Ovary (tissue), 9 donors: ENCODE results near the gene MICAL2. TPM values are rescaled to one million over a fixed set of nuclear protein-coding genes. Genes with fewer than 3 reads are reported as not detected.

Source experiments
- DNase-seq, 5 donors: peaks; one replicate each; pipeline ENCODE4 v3.0.0-alpha.2; 2019 to 2020
- H3K27ac ChIP-seq, 2 donors: fragments of 200-600 bp; one replicate each; pipeline versions ENCODE4 v1.5.1 to v1.8.0; 2019 to 2022
- H3K27me3 ChIP-seq: fragments of 200-600 bp; one replicate; pipeline ENCODE4 v1.8.0; 2022
- H3K36me3 ChIP-seq: fragments of 200-600 bp; sonication (generic); one replicate; pipeline ENCODE4 v1.5.1; 2019
- H3K4me1 ChIP-seq: one replicate; pipeline ENCODE4 v1.8.1; 2013; ENCODE audit warnings: mild to moderate bottlenecking, moderate library complexity; ENCODE audit not compliant: insufficient read depth
- H3K4me3 ChIP-seq: fragments of 200-600 bp; sonication (generic); one replicate; pipeline ENCODE4 v1.5.1; 2017
- H3K9me3 ChIP-seq, 2 donors: fragments of 200-600 bp in 1 of 2; sonication (generic) in 1 of 2; one replicate each; pipeline versions ENCODE4 v1.5.1 to v1.8.1; 2013 to 2019; ENCODE audit warnings: mild to moderate bottlenecking in 1 of 2, moderate library complexity in 1 of 2
- EP300 ChIP-seq: sonication (generic); formaldehyde crosslinking; IDR thresholded peaks from one replicate; pipeline ENCODE4 v1.6.1; 2017; ENCODE audit warnings: antibody characterized with exemption
- POLR2A ChIP-seq: fragments of 450-650 bp; IDR thresholded peaks from one replicate; pipeline ENCODE4 v1.6.1; 2017; ENCODE audit warnings: antibody characterized with exemption, mild to moderate bottlenecking, moderate library complexity
- WGBS, 3 donors: extraction: QIAGEN DNeasy Blood & Tissue Kit in 1 of 3; methylation state at CpG; one replicate each; pipeline versions ENCODE4 v1.1.5 to v1.1.7; 2013 to 2017; 5-methylcytosine and 5-hydroxymethylcytosine counted together
- intact Hi-C, 4 donors: fragments of 100-400 bp; cut with DNase I; formaldehyde crosslinking; loops; one replicate each; pipeline versions ENCODE4 v1.11.0 to v1.15.1; 2022 to 2023
- polyA plus RNA-seq, 2 donors: library from polyadenylated mRNA; stranded (reverse); fragments of 200-250 nt in 1 of 2; fragments of 350-450 nt in 1 of 2; fragmentation: Illumina TruSeq in 1 of 2; extraction: RNeasy Lipid Tissue Mini Kit (QIAGEN cat#74804) in 1 of 2; gene quantifications; one replicate each; pipeline ENCODE4 v1.2.3, GENCODE V29; 2013 to 2014
- total RNA-seq, 7 donors: library from RNA; depleted of rRNA in 2 of 7; stranded (reverse); fragments of >200 nt in 2 of 7; fragmentation: NEBNext Ultra II Directional in 3 of 7; extraction: Animal tissue kit (Norgen Biotek cat#: 25700) in 3 of 7; gene quantifications; one replicate each; pipeline versions ENCODE4 v1.1.0 to v1.2.4, GENCODE V29; 2016 to 2023
- TF ChIP-seq, protein P1 (sequence below), 3 donors: fragments of 450-650 bp in 2 of 3; fragments of 200-600 bp in 1 of 3; IDR thresholded peaks; one replicate each; pipeline versions ENCODE4 v1.5.1 to v1.8.0; 2016 to 2022; ENCODE audit warnings: antibody characterized with exemption in 3 of 3, mild to moderate bottlenecking in 1 of 3
- donor health status: DM: no; HTN: no; CAD: no; lungs with moderate emphysema.
- donor health status: DM: no; HTN: no; CAD: no.
- donor health status: Bipolar disorder and iron deficiency.
- donor health status: DM: yes; HTN: yes; CAD: no.
- donor health status: DM: no; HTN: no; CAD: no.
- donor health status: DM: yes; HTN: yes; CAD: no.

MICAL2 gene
- total and polyA plus RNA-seq, 9 donors = 10.7 to 73.6 (median 32.5) TPM

DNA sequence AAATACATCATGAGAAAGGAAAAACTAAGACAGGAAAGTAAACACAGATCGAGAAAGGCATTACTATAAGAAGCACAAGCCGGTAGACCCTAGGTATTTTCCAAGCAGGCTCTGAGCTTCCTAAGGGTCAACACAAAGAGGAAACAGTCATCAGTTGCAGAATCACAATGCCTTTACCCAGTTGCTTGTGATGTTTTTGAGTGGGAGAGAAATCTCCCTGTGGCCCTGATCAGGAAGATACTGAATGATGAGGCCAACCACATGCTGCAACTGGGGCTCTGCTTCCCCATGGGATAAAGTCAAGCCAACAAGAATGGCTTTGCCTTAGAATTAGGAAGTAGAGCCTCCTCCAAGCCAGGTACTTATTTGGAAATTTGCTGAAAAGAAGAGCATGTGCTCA, 132.6 kb downstream of the MICAL2 start:
- Histone ChIP-seq H3K27ac (no peak overlapping the region), H3K27me3 (no peaks in the 10 kb centered on the region), H3K4me3 (no peak overlapping the region), H3K36me3 (no peaks in the 10 kb centered on the region), H3K4me1 (no peaks in the 10 kb centered on the region), H3K9me3 (no peaks in the 10 kb centered on the region)
- intact Hi-C loops = loop anchor here in 1 of 4 donors (10.0 kb wide), 1 partner anchor 188 kb away; no protein-coding TSS in a partner anchor
- 90 to 94% (median 91%) methylated on average over 2 of the region's 2 CpGs for WGBS, 3 donors
- TF ChIP-seq, protein P1, sequence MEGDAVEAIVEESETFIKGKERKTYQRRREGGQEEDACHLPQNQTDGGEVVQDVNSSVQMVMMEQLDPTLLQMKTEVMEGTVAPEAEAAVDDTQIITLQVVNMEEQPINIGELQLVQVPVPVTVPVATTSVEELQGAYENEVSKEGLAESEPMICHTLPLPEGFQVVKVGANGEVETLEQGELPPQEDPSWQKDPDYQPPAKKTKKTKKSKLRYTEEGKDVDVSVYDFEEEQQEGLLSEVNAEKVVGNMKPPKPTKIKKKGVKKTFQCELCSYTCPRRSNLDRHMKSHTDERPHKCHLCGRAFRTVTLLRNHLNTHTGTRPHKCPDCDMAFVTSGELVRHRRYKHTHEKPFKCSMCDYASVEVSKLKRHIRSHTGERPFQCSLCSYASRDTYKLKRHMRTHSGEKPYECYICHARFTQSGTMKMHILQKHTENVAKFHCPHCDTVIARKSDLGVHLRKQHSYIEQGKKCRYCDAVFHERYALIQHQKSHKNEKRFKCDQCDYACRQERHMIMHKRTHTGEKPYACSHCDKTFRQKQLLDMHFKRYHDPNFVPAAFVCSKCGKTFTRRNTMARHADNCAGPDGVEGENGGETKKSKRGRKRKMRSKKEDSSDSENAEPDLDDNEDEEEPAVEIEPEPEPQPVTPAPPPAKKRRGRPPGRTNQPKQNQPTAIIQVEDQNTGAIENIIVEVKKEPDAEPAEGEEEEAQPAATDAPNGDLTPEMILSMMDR (IDR thresholded peaks at IDR 0.05) = no peak
- TF ChIP-seq POLR2A (no peak), EP300 (no peak)
- no peak for DNase-seq

DNA sequence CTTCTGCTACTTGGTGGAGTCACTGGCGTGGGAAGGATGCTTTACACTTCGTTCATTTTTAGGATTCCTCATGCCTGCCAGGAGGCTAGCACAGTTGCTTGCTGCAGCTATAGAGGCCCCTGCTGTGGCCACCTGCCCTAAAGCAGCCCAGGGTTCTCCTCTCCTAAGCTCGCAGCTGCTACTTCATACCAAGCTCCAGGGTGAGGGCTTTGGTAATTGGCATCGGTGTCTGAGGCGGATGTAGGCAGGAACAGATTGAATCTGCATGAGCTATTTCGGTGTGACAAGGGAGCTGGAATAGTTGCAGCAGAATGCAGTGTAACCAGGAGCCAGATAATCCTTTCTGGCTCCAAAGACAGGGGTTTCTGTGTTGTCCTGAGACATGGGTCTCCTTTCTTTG, 133.1 kb downstream of the MICAL2 start:
- Histone ChIP-seq H3K27ac (no peak overlapping the region), H3K4me3 (no peak overlapping the region), H3K27me3 (no peaks in the 10 kb centered on the region), H3K4me1 (no peaks in the 10 kb centered on the region), H3K9me3 (no peaks in the 10 kb centered on the region), H3K36me3 (no peaks in the 10 kb centered on the region)
- DNase-seq = no peak
- intact Hi-C loops = loop anchor here in 1 of 4 donors (10.0 kb wide), 1 partner anchor 189 kb away; no protein-coding TSS in a partner anchor
- 76 to 86% (median 85%) methylated on average over 6 of the region's 6 CpGs for WGBS, 3 donors
- TF ChIP-seq, protein P1 (IDR thresholded peaks at IDR 0.05) = no peak
- TF ChIP-seq EP300 (no peak), POLR2A (no peak)

DNA sequence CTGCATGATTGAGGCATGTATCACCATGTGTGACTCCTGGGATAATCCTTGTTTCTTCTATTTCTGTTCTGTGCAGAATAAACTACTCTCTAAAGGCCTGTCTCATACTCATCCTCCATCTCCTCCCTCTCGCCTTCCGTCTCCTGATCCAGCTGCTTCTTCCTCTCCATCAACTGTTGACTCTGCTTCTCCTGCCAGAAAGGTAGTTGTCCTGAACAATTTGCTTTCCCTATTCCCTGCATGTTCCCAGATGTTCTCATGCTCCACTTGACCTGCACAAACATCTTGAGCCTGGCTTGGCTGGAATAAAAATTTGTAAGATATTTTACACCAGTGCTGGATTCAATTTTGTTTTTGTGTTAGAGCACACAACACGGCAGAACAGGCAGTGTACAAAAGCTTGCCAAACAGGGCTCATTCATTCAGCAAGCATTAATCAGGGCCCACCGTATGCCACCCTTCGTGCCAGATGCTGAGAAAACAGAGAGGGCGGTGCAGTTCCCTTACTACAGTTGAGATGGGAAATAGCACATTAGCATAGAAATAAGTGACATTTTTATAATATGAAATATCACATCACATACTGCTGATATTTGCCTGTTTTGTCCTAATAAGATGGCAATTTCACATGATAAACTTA, 133.6 kb downstream of the MICAL2 start:
- H3K27ac ChIP-seq = no peak overlapping the region
- DNase-seq = no peak

DNA sequence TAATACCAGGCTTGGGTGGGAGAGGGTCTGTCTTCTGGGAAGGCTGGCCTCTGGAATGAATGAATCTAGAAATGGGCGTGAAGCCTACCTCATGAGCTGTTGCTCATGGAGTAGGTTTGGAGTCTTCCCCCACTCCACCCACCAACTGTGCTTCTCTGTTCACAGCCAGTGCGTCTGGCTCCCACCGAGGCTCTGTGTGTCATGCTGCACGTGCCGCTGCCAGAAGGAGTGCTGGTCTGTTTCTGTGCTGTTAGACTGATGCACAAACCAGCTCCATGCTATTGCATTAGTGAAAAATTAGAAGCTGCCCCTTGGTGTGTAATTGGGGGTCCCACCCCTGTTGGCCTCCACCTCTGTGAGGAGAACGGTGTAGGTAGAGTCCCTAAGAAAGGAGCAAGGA, 134.7 kb downstream of the MICAL2 start:
- no peaks in the 10 kb centered on the region for H3K27me3 ChIP-seq
- TF ChIP-seq, protein P1 (IDR thresholded peaks at IDR 0.05) = no peak
- TF ChIP-seq POLR2A (no peak), EP300 (no peak)
- H3K36me3 ChIP-seq = no peaks in the 10 kb centered on the region
- intact Hi-C loops = loop anchor here in 1 of 4 donors (10.0 kb wide), 1 partner anchor 190 kb away; no protein-coding TSS in a partner anchor
- no peaks in the 10 kb centered on the region for H3K9me3 ChIP-seq
- peaks cover 3% of the 10 kb centered on the region for H3K4me1 ChIP-seq
- WGBS, 3 donors = 80 to 93% (median 93%) methylated on average over 6 of the region's 6 CpGs
- no peak overlapping the region for H3K4me3 ChIP-seq
- no peak for DNase-seq
- no peak overlapping the region for H3K27ac ChIP-seq

More for the DNA sequence above, 133.6 kb downstream of the MICAL2 start:
- intact Hi-C loops = loop anchor here in 1 of 4 donors (10.0 kb wide), 1 partner anchor 189 kb away; no protein-coding TSS in a partner anchor
- Histone ChIP-seq H3K27me3 (no peaks in the 10 kb centered on the region), H3K4me1 (no peaks in the 10 kb centered on the region), H3K36me3 (no peaks in the 10 kb centered on the region), H3K4me3 (no peak overlapping the region), H3K9me3 (no peaks in the 10 kb centered on the region)
- whole genome bisulfite sequencing, 3 donors = 43 to 62% (median 46%) methylated on average over 6 of the region's 6 CpGs
- no peak for TF ChIP-seq POLR2A
- TF ChIP-seq, protein P1 (IDR thresholded peaks at IDR 0.05) = no peak
